GM12865 (cell line): ENCODE data around the gene NDST1.
A peak's percentile ranks its signal among the peaks of the same experiment; 100 is the strongest.
"Not testable (repeated sequence)": the region's sequence is repeated elsewhere in the genome, so short reads cannot be mapped to it uniquely, and the experiment has no call there.

ENCODE experiments used
- DNase-seq: peaks from one replicate; pipeline ENCODE4 v3.0.0; 2010; ENCODE audit warnings: low read depth
- H3K4me3 ChIP-seq: 2 replicates; pipeline ENCODE4 v1.5.1; 2011; ENCODE audit warnings: mild to moderate bottlenecking, low read depth, low read length, control low read depth
- TF ChIP-seq, protein P1 (sequence below): IDR thresholded peaks from 2 replicates; pipeline ENCODE4 v1.5.1; 2011; ENCODE audit warnings: low read length, control low read depth, low read depth, inconsistent platforms; ENCODE audit not compliant: insufficient read depth; ENCODE audit errors: missing control alignments

Gene NDST1

DNA sequence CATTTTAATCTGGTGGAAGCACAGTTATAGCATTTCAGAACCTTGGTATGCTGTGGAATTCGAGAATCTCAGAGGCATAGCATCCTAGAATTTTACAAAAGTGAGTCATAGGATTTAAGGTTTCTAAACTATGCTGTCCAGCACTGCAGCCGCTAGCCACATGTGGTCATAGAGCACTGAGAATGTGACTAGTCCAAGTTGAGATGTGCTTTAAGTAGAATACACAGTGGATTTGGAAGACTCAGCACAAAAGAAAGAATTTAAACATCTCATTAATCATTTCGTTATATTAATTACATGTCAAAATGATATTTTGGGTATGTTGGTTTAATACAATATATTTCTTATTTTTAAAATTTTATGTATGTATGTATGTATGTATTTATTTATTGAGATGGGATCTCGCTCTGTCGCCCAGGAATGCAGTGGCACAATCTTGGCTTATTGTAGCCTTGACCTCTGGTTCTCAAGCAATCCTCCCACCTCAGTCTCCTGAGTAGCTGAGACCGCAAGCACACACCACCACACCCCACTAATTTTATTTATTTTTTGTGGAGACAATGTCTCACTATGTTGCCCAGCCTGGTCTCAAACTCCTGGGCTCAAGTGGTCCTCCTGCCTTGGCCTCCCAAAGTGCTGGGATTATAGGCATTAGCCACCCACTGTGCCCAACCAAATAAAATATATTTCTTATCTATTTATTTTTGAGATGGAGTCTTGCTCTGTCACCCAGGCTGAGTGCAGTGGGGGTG is 38.0 kb upstream of the NDST1 start:
- TF ChIP-seq, protein P1, sequence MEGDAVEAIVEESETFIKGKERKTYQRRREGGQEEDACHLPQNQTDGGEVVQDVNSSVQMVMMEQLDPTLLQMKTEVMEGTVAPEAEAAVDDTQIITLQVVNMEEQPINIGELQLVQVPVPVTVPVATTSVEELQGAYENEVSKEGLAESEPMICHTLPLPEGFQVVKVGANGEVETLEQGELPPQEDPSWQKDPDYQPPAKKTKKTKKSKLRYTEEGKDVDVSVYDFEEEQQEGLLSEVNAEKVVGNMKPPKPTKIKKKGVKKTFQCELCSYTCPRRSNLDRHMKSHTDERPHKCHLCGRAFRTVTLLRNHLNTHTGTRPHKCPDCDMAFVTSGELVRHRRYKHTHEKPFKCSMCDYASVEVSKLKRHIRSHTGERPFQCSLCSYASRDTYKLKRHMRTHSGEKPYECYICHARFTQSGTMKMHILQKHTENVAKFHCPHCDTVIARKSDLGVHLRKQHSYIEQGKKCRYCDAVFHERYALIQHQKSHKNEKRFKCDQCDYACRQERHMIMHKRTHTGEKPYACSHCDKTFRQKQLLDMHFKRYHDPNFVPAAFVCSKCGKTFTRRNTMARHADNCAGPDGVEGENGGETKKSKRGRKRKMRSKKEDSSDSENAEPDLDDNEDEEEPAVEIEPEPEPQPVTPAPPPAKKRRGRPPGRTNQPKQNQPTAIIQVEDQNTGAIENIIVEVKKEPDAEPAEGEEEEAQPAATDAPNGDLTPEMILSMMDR = no peak
- DNase-seq = no peak
- H3K4me3 ChIP-seq = no peak overlapping the region

DNA sequence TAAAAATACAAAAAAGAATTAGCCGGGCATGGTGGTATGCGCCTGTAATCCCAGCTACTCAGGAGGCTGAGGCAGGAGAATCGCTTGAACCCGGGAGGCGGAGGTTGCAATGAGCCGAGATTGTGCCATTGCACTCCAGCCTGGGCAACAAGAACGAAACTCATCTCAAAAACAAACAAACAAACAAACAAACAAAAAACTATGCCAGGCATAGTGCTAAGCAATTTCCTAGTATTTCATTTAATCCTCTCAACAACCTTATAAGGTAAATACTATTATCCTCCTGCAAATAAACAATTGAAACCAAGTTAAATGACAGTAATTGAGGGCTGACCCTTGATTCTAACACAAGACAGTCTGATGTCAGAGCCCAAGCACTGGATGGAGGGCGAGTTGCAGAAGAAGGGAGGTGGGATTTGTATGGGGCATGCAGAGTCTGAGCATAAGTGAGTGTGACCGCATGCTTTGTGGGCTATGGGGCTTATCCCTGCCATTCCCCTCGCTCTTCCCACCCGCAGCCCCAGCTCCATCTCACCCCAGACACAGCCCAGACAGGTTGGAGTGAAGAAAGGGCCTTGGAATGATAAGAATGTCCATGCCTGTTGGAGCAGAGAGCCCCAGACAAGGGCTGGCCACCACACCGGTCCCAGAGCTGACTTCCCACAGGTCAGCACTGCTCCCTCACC is 34.1 kb upstream of the NDST1 start:
- TF ChIP-seq, protein P1 = no peak
- no peak for DNase-seq
- H3K4me3 ChIP-seq = no peak overlapping the region

DNA sequence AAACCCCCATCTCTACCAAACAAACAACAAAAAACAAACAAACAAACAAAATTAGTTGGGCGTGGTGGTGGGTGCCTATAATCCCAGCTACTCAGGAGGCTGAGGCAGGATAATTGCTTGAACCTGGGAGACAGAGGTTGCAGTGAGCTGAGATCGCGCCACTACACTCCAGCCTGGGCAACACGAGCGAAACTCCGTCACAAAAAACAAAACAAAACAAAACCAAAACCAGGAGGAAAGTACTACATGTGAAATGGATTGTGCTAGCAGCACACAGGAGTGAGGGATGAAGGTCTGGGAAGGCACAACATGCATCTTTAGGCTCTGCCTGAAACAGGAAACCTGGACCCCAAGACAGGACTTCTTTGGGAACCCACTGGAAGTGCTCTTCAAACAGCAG is 31.4 kb upstream of the NDST1 start:
- not testable (repeated sequence) for H3K4me3 ChIP-seq, DNase-seq

GRCh38 chr5:150479416-150479815 is 28.5 kb upstream of the NDST1 start:
- DNase-seq = no peak
- TF ChIP-seq, protein P1 = no peak
- H3K4me3 ChIP-seq = no peak overlapping the region

GRCh38 chr5:150481708-150481965 is 26.3 kb upstream of the NDST1 start:
- DNase-seq = no peak
- TF ChIP-seq, protein P1 = no peak
- no peak overlapping the region for H3K4me3 ChIP-seq

GRCh38 chr5:150481972-150482406 is 25.9 kb upstream of the NDST1 start:
- no peak overlapping the region for H3K4me3 ChIP-seq
- TF ChIP-seq, protein P1 = no peak
- DNase-seq = no peak

- peak overlapping the region; percentile 96 for H3K4me3 ChIP-seq
- no peak for DNase-seq
- TF ChIP-seq, protein P1 = no peak
These were observed 22.8 kb upstream of the NDST1 start for GRCh38 chr5:150484964-150485692.
